Measurements from ENCODE around the gene CWC27. TPM values are rescaled to one million over a fixed set of nuclear protein-coding genes. Genes with fewer than 3 reads are reported as not detected.
A peak's percentile ranks its signal among the peaks of the same experiment; 100 is the strongest.

The CWC27 gene
- total RNA-seq, 1 donor from 2014 or later = 16.3 TPM

DNA sequence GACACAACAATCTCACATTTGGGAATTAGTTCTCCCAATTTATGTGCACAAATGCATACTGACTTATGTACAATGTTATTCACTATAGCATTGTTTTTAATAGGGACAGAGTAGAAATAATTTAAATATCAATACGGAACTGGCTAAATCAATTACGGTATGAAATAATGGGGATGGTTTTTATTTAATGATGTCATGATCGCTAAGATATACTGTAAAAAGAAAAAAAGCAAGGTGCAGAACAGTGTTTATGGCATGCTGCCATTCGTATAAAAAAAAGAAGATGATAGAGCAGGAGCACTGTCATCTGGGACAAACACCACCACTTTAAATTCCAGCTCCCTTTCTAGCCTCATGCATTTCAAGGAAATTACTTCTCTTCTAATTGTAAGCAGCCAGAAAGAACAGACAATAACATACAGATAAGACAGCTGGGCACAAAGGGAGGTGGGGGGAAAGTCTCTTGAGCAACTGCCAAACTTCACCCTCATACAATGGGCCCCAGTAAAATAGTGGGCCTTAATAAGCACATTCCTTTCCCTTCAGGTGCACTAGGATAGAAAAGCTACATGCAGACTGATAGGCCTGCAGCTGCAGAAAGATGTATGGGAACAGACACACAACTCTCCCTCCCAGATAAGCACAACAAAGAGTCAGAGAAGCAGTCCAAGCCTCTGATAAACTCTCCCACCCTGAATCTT is 8.6 kb upstream of the CWC27 start:
- TF ChIP-seq, protein P1, sequence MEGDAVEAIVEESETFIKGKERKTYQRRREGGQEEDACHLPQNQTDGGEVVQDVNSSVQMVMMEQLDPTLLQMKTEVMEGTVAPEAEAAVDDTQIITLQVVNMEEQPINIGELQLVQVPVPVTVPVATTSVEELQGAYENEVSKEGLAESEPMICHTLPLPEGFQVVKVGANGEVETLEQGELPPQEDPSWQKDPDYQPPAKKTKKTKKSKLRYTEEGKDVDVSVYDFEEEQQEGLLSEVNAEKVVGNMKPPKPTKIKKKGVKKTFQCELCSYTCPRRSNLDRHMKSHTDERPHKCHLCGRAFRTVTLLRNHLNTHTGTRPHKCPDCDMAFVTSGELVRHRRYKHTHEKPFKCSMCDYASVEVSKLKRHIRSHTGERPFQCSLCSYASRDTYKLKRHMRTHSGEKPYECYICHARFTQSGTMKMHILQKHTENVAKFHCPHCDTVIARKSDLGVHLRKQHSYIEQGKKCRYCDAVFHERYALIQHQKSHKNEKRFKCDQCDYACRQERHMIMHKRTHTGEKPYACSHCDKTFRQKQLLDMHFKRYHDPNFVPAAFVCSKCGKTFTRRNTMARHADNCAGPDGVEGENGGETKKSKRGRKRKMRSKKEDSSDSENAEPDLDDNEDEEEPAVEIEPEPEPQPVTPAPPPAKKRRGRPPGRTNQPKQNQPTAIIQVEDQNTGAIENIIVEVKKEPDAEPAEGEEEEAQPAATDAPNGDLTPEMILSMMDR (IDR thresholded peaks at IDR 0.05) = no peak
- no peaks in the 10 kb centered on the region for H3K27me3 ChIP-seq
- intact Hi-C loops (cut with DNase I) = no loop called here
- ATAC-seq (no peak), DNase-seq (no peak)
- no peaks in the 10 kb centered on the region for H3K4me1 ChIP-seq
- H3K36me3 ChIP-seq = peaks cover 18% of the 10 kb centered on the region
- H3K4me3 ChIP-seq = no peak overlapping the region
- H3K27ac ChIP-seq = no peak overlapping the region
- no peaks in the 10 kb centered on the region for H3K9me3 ChIP-seq

DNA sequence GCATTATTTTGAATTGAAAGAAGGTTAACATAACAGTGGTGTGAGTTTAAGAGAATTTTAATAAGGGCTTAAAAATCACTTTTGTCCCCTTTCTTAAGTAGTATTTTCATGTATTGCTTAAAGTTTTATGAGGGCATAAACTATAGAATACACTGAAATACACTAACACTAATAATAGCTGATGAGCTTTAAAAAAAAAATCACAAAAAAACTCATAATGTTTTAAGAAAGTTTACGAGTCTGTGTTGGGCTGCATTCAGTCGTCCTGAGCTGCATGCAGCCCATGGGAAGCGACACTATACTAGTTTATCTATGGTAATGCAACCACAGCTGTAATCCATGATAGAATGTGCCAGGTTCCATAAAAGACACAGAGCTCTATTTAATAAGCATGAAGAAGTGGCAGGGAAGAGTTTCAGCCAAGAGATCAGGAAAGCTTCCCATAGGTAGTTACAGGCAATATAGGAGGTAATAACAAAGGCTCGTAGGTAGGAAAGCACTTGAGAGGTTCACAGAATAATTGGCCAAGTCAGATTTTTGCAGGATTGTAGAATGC is 4.7 kb upstream of the CWC27 start:
- ATAC-seq (no peak), DNase-seq (no peak)
- H3K4me3 ChIP-seq = no peak overlapping the region
- H3K36me3 ChIP-seq = peaks cover 18% of the 10 kb centered on the region
- intact Hi-C loops (cut with DNase I) = no loop called here
- TF ChIP-seq, protein P1 (IDR thresholded peaks at IDR 0.05) = no peak
- no peak overlapping the region for H3K27ac ChIP-seq
- H3K9me3 ChIP-seq = no peaks in the 10 kb centered on the region
- no peaks in the 10 kb centered on the region for H3K27me3 ChIP-seq
- peaks cover 21% of the 10 kb centered on the region for H3K4me1 ChIP-seq

DNA sequence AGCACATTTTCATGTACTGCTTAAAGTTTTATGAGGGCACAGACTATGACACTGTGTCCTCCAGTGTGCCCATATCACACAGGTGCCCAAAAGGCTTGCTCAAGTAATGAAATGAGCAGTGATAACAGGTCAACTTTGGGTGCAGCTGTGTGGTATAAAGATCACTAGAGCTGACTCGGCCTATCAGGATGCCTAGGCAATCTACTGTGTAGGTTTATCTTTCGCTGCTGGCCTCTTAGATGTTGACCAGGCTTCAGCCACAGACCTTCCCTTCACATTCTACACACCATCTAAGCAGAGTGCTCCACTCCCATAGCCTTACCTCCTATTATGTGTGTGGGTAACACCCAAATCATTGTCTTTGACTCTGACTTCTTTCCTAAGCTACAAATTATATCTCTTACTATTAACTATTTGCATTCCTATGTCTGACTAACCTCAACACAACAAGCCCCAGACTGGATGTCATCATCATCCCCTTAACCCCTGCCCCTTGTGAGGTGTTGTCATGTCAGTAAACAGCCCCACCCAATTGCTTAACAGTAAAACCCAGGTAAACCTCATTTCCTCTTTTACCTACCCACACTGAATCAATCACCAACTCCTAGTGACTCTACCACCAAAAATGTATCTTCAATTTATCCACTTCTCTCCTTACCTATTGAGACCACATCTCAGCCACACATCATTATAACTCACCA is 2.8 kb upstream of the CWC27 start:
- TF ChIP-seq, protein P1 (IDR thresholded peaks at IDR 0.05) = no peak
- no peak overlapping the region for H3K27ac ChIP-seq
- peaks cover 35% of the 10 kb centered on the region for H3K4me1 ChIP-seq
- no peaks in the 10 kb centered on the region for H3K27me3 ChIP-seq
- peaks cover 18% of the 10 kb centered on the region for H3K36me3 ChIP-seq
- H3K9me3 ChIP-seq = no peaks in the 10 kb centered on the region
- ATAC-seq (no peak), DNase-seq (no peak)
- H3K4me3 ChIP-seq = no peak overlapping the region
- intact Hi-C loops (cut with DNase I) = no loop called here

DNA sequence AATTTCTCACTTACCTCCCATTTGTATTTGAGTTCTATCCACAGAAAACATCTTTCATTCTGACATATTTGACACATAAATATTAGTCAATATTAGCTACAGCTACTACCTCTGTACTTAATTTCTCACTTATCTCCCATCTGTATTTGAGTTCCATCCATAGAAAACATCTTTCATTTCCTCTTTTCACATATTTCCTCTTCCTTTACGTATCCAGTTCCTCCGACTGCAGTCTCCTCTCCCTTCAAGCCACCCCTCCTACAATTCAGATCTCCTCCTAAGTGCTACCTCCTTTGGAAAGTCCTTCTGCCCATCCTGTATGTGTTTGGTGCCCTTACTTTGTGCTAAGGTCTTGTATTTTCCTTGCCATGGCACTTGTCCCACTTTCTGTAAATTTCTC is 1.8 kb upstream of the CWC27 start:
- Histone ChIP-seq H3K27me3 (no peaks in the 10 kb centered on the region), H3K36me3 (peaks cover 18% of the 10 kb centered on the region), H3K4me1 (peaks cover 35% of the 10 kb centered on the region), H3K9me3 (no peaks in the 10 kb centered on the region), H3K27ac (no peak overlapping the region), H3K4me3 (peak overlapping the region; percentile 71)
- DNase-seq (no peak), ATAC-seq (no peak)
- intact Hi-C loops (cut with DNase I) = no loop called here
- TF ChIP-seq, protein P1 (IDR thresholded peaks at IDR 0.05) = no peak

DNA sequence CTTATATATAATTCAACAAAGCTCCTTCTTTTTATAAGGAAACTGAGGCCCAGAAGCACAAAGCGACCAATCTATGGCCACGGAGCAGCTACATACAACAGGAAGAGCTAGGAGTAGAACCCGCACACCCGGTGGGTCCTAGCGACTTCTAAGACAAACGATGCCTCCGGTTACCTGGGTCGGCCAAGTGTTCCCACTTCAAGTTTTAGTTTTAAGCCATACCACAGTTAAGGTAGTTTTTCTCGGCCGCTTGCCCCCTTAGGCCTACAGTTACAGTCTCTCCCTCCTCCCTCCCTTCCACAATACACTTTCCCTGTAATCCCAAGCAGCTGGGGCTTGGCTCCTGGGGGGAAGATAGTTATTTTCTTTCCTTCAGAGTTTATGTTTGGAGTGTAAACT is 772 bp upstream of the CWC27 start:
- no peaks in the 10 kb centered on the region for H3K27me3 ChIP-seq
- intact Hi-C loops (cut with DNase I) = no loop called here
- peak overlapping the region; percentile 95 for H3K27ac ChIP-seq
- H3K36me3 ChIP-seq = peaks cover 18% of the 10 kb centered on the region
- H3K4me3 ChIP-seq = peak overlapping the region; percentile 71
- no peaks in the 10 kb centered on the region for H3K9me3 ChIP-seq
- TF ChIP-seq, protein P1 (IDR thresholded peaks at IDR 0.05) = no peak
- H3K4me1 ChIP-seq = peaks cover 35% of the 10 kb centered on the region
- ATAC-seq (peak; percentile 20), DNase-seq (no peak)
